HAP-1 (cell line): ENCODE data around the gene KDM3B.
A peak's percentile ranks its signal among the peaks of the same experiment; 100 is the strongest.
"Not testable (repeated sequence)": the region's sequence is repeated elsewhere in the genome, so short reads cannot be mapped to it uniquely, and the experiment has no call there.

Source experiments
- DNase-seq, 2 experiments: peaks; one replicate each; pipeline ENCODE4 v3.0.0-alpha.2; 2016 to 2020; ENCODE audit warnings: low spot score in 2 of 2
- H3K27me3 ChIP-seq: fragments of 250-450 bp; sonication (Bioruptor Pico); 2 replicates; pipeline ENCODE4 v1.5.1; 2020; ENCODE audit warnings: low read depth, mild to moderate bottlenecking, moderate library complexity
- H3K36me3 ChIP-seq: fragments of 250-450 bp; sonication (Bioruptor Pico); replicated peaks from 2 replicates; pipeline ENCODE4 v1.5.1; 2020; ENCODE audit warnings: mild to moderate bottlenecking
- H3K4me1 ChIP-seq: fragments of 250-450 bp; sonication (Bioruptor Pico); 2 replicates; pipeline ENCODE4 v1.5.1; 2020; ENCODE audit warnings: mild to moderate bottlenecking
- H3K4me3 ChIP-seq: fragments of 250-450 bp; sonication (Bioruptor Pico); 2 replicates; pipeline ENCODE4 v1.5.1; 2020; ENCODE audit warnings: mild to moderate bottlenecking, moderate library complexity
- H3K9me3 ChIP-seq: fragments of 250-450 bp; sonication (Bioruptor Pico); 2 replicates; pipeline ENCODE4 v1.5.1; 2020; ENCODE audit warnings: mild to moderate bottlenecking, moderate library complexity
- in situ Hi-C: fragments of 300-500 bp; cut with MboI; formaldehyde crosslinking; loops from 3 replicates; pipeline ENCODE4 v1.14.3; 2020; ENCODE audit warnings: low sequenced_read_pairs, inconsistent platforms, mixed read lengths

Gene KDM3B

GRCh38 chr5:138465261-138466124 lies 113.0 kb downstream of the KDM3B start, which contains the start of gene EGR1:
Gene EGR1, plus strand, starts transcription at chr5:138465479. Its CDS starts 283 bp downstream, at chr5:138465762.
- no peaks in the 10 kb centered on the region for H3K27me3 ChIP-seq
- H3K9me3 ChIP-seq: no peaks in the 10 kb centered on the region
- in situ Hi-C loops: no loop called here
- DNase-seq: peak; percentile 82 to 94
- no peaks in the 10 kb centered on the region for H3K36me3 ChIP-seq
- H3K4me1 ChIP-seq: peaks cover 5% of the 10 kb centered on the region
- peak within 1 kb of the TSS; percentile 100 for H3K4me3 ChIP-seq

GRCh38 chr5:138466125-138466899 lies 113.8 kb downstream of the KDM3B start:
- in situ Hi-C loops: no loop called here
- H3K4me1 ChIP-seq: peaks cover 5% of the 10 kb centered on the region
- no peaks in the 10 kb centered on the region for H3K27me3 ChIP-seq
- no peaks in the 10 kb centered on the region for H3K9me3 ChIP-seq
- DNase-seq: peak in 1 of 2 experiments; percentile 28
- peak overlapping the region; percentile 100 for H3K4me3 ChIP-seq
- H3K36me3 ChIP-seq: no peaks in the 10 kb centered on the region

- in situ Hi-C loops: no loop called here
- no peak for DNase-seq
- no peaks in the 10 kb centered on the region for H3K9me3 ChIP-seq
- no peaks in the 10 kb centered on the region for H3K36me3 ChIP-seq
- H3K27me3 ChIP-seq: no peaks in the 10 kb centered on the region
- peaks cover 5% of the 10 kb centered on the region for H3K4me1 ChIP-seq
- no peak overlapping the region for H3K4me3 ChIP-seq
These were observed 114.6 kb downstream of the KDM3B start for GRCh38 chr5:138466900-138467710.

- no peak for DNase-seq
- in situ Hi-C loops: no loop called here
- Histone ChIP-seq H3K27me3 (no peaks in the 10 kb centered on the region), H3K4me1 (peaks cover 5% of the 10 kb centered on the region), H3K9me3 (no peaks in the 10 kb centered on the region), H3K4me3 (no peak overlapping the region), H3K36me3 (no peaks in the 10 kb centered on the region)
These were observed 115.2 kb downstream of the KDM3B start for GRCh38 chr5:138467711-138468132.

- Histone ChIP-seq H3K27me3 (no peaks in the 10 kb centered on the region), H3K4me1 (peaks cover 4% of the 10 kb centered on the region), H3K36me3 (no peaks in the 10 kb centered on the region), H3K4me3 (no peak overlapping the region), H3K9me3 (no peaks in the 10 kb centered on the region)
- in situ Hi-C loops: no loop called here
- DNase-seq: no peak
These were observed 115.9 kb downstream of the KDM3B start for GRCh38 chr5:138468133-138468965.

GRCh38 chr5:138468966-138469539 lies 116.6 kb downstream of the KDM3B start:
- in situ Hi-C loops: no loop called here

GRCh38 chr5:138469540-138470321 lies 117.2 kb downstream of the KDM3B start:
- no peaks in the 10 kb centered on the region; the same call in 1 of the 2 replicates for H3K4me1 ChIP-seq
- H3K9me3 ChIP-seq: no peaks in the 10 kb centered on the region
- in situ Hi-C loops: no loop called here

More at GRCh38 chr5:138468966-138469539, 116.6 kb downstream of the KDM3B start:
- Histone ChIP-seq H3K27me3 (no peaks in the 10 kb centered on the region), H3K36me3 (no peaks in the 10 kb centered on the region), H3K4me3 (no peak overlapping the region), H3K9me3 (no peaks in the 10 kb centered on the region), H3K4me1 (no peaks in the 10 kb centered on the region; the same call in none of the 2 replicates)
- no peak for DNase-seq

GRCh38 chr5:138470322-138471051 lies 118.0 kb downstream of the KDM3B start:
- in situ Hi-C loops: no loop called here
- Histone ChIP-seq H3K36me3 (no peaks in the 10 kb centered on the region), H3K9me3 (no peaks in the 10 kb centered on the region), H3K4me3 (no peak overlapping the region), H3K4me1 (no peaks in the 10 kb centered on the region; the same call in 1 of the 2 replicates), H3K27me3 (no peaks in the 10 kb centered on the region)
- no peak for DNase-seq

More at GRCh38 chr5:138469540-138470321, 117.2 kb downstream of the KDM3B start:
- DNase-seq: no peak
- Histone ChIP-seq H3K4me3 (no peak overlapping the region), H3K27me3 (no peaks in the 10 kb centered on the region), H3K36me3 (no peaks in the 10 kb centered on the region)

GRCh38 chr5:138471052-138471361 lies 118.5 kb downstream of the KDM3B start:
- no peak for DNase-seq
- Histone ChIP-seq H3K9me3 (no peaks in the 10 kb centered on the region), H3K27me3 (no peaks in the 10 kb centered on the region), H3K4me1 (peaks cover under 1% of the 10 kb centered on the region; the same call in 1 of the 2 replicates), H3K36me3 (no peaks in the 10 kb centered on the region), H3K4me3 (no peak overlapping the region)
- in situ Hi-C loops: no loop called here

GRCh38 chr5:138472353-138472752 lies 119.9 kb downstream of the KDM3B start:
- no peaks in the 10 kb centered on the region for H3K36me3 ChIP-seq
- H3K27me3 ChIP-seq: no peaks in the 10 kb centered on the region
- DNase-seq: no peak
- no peak overlapping the region for H3K4me3 ChIP-seq
- H3K4me1 ChIP-seq: peaks cover 11% of the 10 kb centered on the region
- H3K9me3 ChIP-seq: no peaks in the 10 kb centered on the region
- in situ Hi-C loops: no loop called here

- H3K9me3 ChIP-seq, H3K36me3 ChIP-seq, in situ Hi-C loops, H3K27me3 ChIP-seq, H3K4me3 ChIP-seq, DNase-seq: not testable (repeated sequence)
- H3K4me1 ChIP-seq: peaks cover 13% of the 10 kb centered on the region
These were observed 120.7 kb downstream of the KDM3B start for GRCh38 chr5:138473151-138473550.
